Testis (tissue), 2 donors: ENCODE measurements around the gene PLBD2.

Experiments
- POLR2A ChIP-seq: fragments of 450-650 bp; IDR thresholded peaks from one replicate; pipeline ENCODE4 v1.6.1; 2017; ENCODE audit warnings: antibody characterized with exemption, mild to moderate bottlenecking, moderate library complexity
- TF ChIP-seq, protein P1 (sequence below), 3 experiments: fragments of 450-650 bp in 2 of 3; fragments of 200-600 bp in 1 of 3; sonication (generic) in 1 of 3; IDR thresholded peaks; one replicate each; pipeline ENCODE4 v1.5.1; 2016 to 2019; ENCODE audit warnings: antibody characterized with exemption in 3 of 3, mild to moderate bottlenecking in 2 of 3, moderate library complexity in 1 of 3

DNA sequence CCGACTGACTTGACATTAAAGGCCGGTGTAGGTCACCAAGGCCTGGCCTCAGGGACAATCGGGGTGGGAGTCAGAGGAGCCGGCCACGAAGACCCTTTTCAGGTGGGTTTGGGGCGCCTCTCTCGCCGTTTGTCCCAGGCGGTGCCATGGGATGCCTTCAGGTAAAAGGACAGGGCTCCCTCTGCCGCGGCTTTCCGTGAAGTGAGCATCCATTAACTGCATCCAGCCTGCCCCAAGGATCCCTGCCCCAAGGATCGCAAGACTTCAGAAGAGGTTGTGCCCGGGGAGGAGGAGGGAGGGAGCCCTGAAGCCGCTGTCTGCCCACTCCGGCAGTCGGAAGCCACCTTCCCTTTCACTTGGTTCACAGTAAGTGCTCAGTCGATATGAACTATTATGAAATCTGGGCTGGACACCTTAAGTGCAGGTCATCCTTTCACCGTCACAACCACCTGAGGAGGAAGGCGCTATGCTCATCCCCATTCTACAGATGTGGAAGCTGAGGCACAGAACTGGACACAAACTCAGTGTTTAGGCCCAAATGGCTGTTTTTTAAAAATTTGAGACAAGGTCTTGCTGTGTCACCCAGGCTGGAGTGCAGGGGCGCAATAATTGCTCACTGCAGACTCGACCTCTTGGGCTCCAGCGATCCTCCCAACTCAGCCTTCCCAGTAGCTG lies 44.3 kb downstream of the PLBD2 start:
- TF ChIP-seq, protein P1, sequence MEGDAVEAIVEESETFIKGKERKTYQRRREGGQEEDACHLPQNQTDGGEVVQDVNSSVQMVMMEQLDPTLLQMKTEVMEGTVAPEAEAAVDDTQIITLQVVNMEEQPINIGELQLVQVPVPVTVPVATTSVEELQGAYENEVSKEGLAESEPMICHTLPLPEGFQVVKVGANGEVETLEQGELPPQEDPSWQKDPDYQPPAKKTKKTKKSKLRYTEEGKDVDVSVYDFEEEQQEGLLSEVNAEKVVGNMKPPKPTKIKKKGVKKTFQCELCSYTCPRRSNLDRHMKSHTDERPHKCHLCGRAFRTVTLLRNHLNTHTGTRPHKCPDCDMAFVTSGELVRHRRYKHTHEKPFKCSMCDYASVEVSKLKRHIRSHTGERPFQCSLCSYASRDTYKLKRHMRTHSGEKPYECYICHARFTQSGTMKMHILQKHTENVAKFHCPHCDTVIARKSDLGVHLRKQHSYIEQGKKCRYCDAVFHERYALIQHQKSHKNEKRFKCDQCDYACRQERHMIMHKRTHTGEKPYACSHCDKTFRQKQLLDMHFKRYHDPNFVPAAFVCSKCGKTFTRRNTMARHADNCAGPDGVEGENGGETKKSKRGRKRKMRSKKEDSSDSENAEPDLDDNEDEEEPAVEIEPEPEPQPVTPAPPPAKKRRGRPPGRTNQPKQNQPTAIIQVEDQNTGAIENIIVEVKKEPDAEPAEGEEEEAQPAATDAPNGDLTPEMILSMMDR (IDR thresholded peaks at IDR 0.05): no peak
- no peak for TF ChIP-seq POLR2A
